Endodermal cell (in vitro differentiated cells): ENCODE data around the gene GRM7. TPM values are rescaled to one million over a fixed set of nuclear protein-coding genes. Genes with fewer than 3 reads are reported as not detected.

Experiments used
- DNase-seq: peaks from one replicate; pipeline ENCODE4 v3.0.0-alpha.2; 2017
- H3K27ac ChIP-seq: 2 replicates; pipeline ENCODE4 v1.5.1; 2013; ENCODE audit warnings: mild to moderate bottlenecking, low read depth, low read length, moderate library complexity
- H3K27me3 ChIP-seq: 2 replicates; pipeline ENCODE4 v1.6.1; 2013; ENCODE audit warnings: mild to moderate bottlenecking, low read length, moderate library complexity; ENCODE audit not compliant: insufficient read depth, control insufficient read depth, poor library complexity, severe bottlenecking
- H3K36me3 ChIP-seq: 2 replicates; pipeline ENCODE4 v1.7.0; 2013; ENCODE audit warnings: mild to moderate bottlenecking, low read length, moderate library complexity; ENCODE audit not compliant: control insufficient read depth, insufficient read depth
- H3K4me1 ChIP-seq: one replicate; pipeline ENCODE4 v1.7.0; 2013; ENCODE audit warnings: low read length; ENCODE audit not compliant: control insufficient read depth, insufficient read depth
- H3K4me3 ChIP-seq: 2 replicates; pipeline ENCODE4 v1.5.1; 2013; ENCODE audit warnings: mild to moderate bottlenecking, low read length, moderate library complexity
- H3K9ac ChIP-seq: 2 replicates; pipeline ENCODE4 v1.6.1; 2013; ENCODE audit warnings: mild to moderate bottlenecking, low read length, moderate library complexity; ENCODE audit not compliant: poor library complexity, severe bottlenecking; ENCODE audit errors: extremely low read depth
- H3K9me3 ChIP-seq: 2 replicates; pipeline ENCODE4 v1.6.1; 2013; ENCODE audit warnings: mild to moderate bottlenecking, low read length, moderate library complexity; ENCODE audit not compliant: control insufficient read depth
- H3K27ac Mint-ChIP-seq: 2 replicates; pipeline ENCODE4 v1.8.0; 2020; ENCODE audit warnings: mixed read lengths
- H3K27me3 Mint-ChIP-seq: 2 replicates; pipeline ENCODE4 v1.8.0; 2021; ENCODE audit warnings: mild to moderate bottlenecking, mixed read lengths; ENCODE audit not compliant: insufficient read depth
- H3K36me3 Mint-ChIP-seq: 2 replicates; pipeline ENCODE4 v1.8.0; 2020; ENCODE audit warnings: low read depth, mixed read lengths
- H3K4me1 Mint-ChIP-seq: 2 replicates; pipeline ENCODE4 v1.8.0; 2020; ENCODE audit warnings: mixed read lengths
- H3K4me3 Mint-ChIP-seq: 2 replicates; pipeline ENCODE4 v1.8.0; 2020; ENCODE audit warnings: mild to moderate bottlenecking, moderate library complexity, mixed read lengths
- H3K9me3 Mint-ChIP-seq: 2 replicates; pipeline ENCODE4 v1.8.0; 2020; ENCODE audit warnings: mild to moderate bottlenecking, mixed read lengths
- WGBS, 2 experiments: methylation state at CpG; one replicate each; pipeline versions ENCODE4 v1.1.5 to v1.1.7; 2013; ENCODE audit warnings: missing lambda C conversion rate in 2 of 2, mixed read lengths in 1 of 2; ENCODE audit not compliant: insufficient coverage in 1 of 2, insufficient read length in 1 of 2; 5-methylcytosine and 5-hydroxymethylcytosine counted together
- total RNA-seq, 2 donors: library from RNA; stranded (reverse); fragmentation: NEBNext Ultra II Directional in 1 of 2; extraction: Animal tissue kit (Norgen Biotek cat#: 25700) in 1 of 2; gene quantifications; 2 replicates in 1 of 2; 3 replicates in 1 of 2; pipeline ENCODE4 v1.2.1, GENCODE V29; 2021
- TF ChIP-seq, protein P1 (sequence below): fragments of 200-600 bp; sonication (generic); conservative IDR thresholded peaks from 2 replicates; pipeline ENCODE4 v1.5.0; 2021; ENCODE audit warnings: antibody characterized with exemption, mild to moderate bottlenecking

GRM7 gene
- total RNA-seq, 2 donors from 2014 or later, result 0.11 to 0.73 TPM

DNA sequence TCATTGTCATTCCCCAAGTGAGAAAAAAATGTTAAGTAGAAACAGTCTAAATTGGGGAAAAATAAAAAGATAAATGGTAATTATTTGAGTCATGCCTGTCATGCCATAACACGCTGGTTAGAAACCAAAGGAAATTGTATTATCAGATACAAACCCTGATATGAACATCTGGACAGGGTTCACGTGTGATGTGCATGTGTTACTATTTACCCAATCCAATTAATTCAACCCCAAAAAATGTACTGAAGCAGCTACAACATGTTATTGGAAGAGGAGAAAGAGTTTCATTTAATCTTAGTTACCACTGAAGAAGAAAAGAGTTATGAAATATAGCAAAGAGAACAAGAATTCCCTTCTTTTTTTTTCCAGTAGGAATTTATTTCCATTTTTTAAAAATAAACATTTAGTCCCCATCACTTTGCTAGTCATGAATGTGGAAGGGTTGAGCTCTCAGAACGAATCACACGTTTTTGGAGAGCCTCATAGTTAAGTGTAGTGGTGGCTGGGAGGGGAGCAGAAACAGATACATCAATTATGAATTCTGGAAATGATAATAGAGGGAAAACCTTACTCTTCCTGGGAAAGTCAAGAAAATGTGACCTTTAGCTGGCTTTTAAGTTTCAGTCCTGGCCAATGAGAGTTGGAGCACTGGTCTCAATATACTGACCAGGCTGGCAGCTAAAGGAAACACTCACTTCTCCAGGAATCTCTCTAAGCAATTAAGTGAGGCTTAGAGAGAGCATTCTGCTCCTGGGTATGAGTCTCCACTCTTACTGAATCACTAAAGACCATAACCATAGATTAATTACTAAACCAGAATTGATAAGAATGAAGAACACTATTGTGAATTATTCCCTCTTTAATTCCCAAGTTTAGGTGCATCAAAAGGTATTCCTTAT lies 796.5 kb downstream of the GRM7 start:
- no peaks in the 10 kb centered on the region for H3K4me1 ChIP-seq
- peaks cover 6% of the 10 kb centered on the region for H3K9me3 ChIP-seq
- peaks cover 3% of the 10 kb centered on the region for H3K4me1 Mint-ChIP-seq
- no peaks in the 10 kb centered on the region for H3K36me3 Mint-ChIP-seq
- 92 to 97% methylated on average over 2 to 4 of the region's 4 CpGs for WGBS, 2 experiments
- TF ChIP-seq, protein P1, sequence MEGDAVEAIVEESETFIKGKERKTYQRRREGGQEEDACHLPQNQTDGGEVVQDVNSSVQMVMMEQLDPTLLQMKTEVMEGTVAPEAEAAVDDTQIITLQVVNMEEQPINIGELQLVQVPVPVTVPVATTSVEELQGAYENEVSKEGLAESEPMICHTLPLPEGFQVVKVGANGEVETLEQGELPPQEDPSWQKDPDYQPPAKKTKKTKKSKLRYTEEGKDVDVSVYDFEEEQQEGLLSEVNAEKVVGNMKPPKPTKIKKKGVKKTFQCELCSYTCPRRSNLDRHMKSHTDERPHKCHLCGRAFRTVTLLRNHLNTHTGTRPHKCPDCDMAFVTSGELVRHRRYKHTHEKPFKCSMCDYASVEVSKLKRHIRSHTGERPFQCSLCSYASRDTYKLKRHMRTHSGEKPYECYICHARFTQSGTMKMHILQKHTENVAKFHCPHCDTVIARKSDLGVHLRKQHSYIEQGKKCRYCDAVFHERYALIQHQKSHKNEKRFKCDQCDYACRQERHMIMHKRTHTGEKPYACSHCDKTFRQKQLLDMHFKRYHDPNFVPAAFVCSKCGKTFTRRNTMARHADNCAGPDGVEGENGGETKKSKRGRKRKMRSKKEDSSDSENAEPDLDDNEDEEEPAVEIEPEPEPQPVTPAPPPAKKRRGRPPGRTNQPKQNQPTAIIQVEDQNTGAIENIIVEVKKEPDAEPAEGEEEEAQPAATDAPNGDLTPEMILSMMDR, result no peak
- H3K27ac Mint-ChIP-seq, result no peak overlapping the region
- H3K9ac ChIP-seq, result no peak overlapping the region
- DNase-seq, result no peak
- no peaks in the 10 kb centered on the region for H3K27me3 Mint-ChIP-seq
- H3K27ac ChIP-seq, result no peak overlapping the region
- H3K36me3 ChIP-seq, result no peaks in the 10 kb centered on the region
- H3K4me3 ChIP-seq, result no peak overlapping the region
- H3K27me3 ChIP-seq, result no peaks in the 10 kb centered on the region
- peaks cover 8% of the 10 kb centered on the region for H3K9me3 Mint-ChIP-seq
- H3K4me3 Mint-ChIP-seq, result no peak overlapping the region

DNA sequence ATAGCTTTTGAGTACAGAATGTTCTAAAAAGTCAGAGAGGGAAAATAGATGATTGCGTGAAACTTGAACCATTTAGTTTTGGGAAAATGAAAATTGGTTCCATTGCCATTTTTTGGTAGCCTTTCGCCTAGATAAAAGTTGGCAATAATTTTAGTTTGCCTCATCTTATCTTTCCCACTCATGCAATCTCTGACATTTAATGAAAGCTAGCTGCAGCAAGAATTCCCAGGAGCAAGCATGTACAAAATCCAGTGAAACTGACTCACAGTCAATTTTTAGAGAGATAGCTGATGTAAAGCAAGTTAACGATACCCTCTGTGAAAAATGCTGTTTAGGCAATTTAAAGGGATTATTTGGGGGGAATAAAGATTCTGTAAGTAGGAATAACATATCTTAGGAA lies 797.4 kb downstream of the GRM7 start:
- no peak overlapping the region for H3K27ac ChIP-seq
- peaks cover 3% of the 10 kb centered on the region for H3K4me1 Mint-ChIP-seq
- WGBS, 2 experiments, result 84 to 100% methylated on average over 2 to 3 of the region's 3 CpGs
- H3K27ac Mint-ChIP-seq, result no peak overlapping the region
- TF ChIP-seq, protein P1, result no peak
- no peak overlapping the region for H3K4me3 Mint-ChIP-seq
- no peaks in the 10 kb centered on the region for H3K36me3 ChIP-seq
- peaks cover 5% of the 10 kb centered on the region for H3K9me3 ChIP-seq
- H3K27me3 ChIP-seq, result no peaks in the 10 kb centered on the region
- no peaks in the 10 kb centered on the region for H3K4me1 ChIP-seq
- H3K4me3 ChIP-seq, result no peak overlapping the region
- H3K27me3 Mint-ChIP-seq, result no peaks in the 10 kb centered on the region
- no peak overlapping the region for H3K9ac ChIP-seq
- peaks cover 8% of the 10 kb centered on the region for H3K9me3 Mint-ChIP-seq
- DNase-seq, result no peak
- H3K36me3 Mint-ChIP-seq, result no peaks in the 10 kb centered on the region

DNA sequence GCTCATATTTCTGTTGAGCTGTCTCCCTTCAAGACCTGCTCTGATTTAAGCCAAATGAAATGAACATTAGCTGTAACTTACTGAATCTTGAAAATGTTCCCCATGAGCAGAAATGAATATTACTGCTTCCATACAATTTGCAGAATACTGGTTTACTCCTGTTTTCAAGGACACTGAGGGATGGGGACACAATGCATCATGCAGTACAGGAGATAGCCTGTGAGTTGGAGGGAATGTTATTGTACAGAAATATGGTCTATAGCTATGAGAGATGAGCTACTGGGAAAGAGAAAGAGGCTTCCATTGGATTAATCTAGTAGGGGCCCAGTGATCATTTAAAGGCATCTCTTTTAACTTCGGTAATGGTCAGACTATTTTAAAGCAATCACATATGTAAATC lies 798.2 kb downstream of the GRM7 start:
- H3K4me3 Mint-ChIP-seq, result no peak overlapping the region
- H3K4me1 Mint-ChIP-seq, result peaks cover 3% of the 10 kb centered on the region
- no peak for DNase-seq
- H3K9me3 ChIP-seq, result no peaks in the 10 kb centered on the region
- no peaks in the 10 kb centered on the region for H3K4me1 ChIP-seq
- H3K9ac ChIP-seq, result no peak overlapping the region
- WGBS, 2 experiments, result 100% methylated on average over 1 of the region's 1 CpG; no CpG with 5 or more reads in 1 of the 2 experiments
- no peaks in the 10 kb centered on the region for H3K36me3 ChIP-seq
- no peak overlapping the region for H3K4me3 ChIP-seq
- no peak overlapping the region for H3K27ac ChIP-seq
- no peaks in the 10 kb centered on the region for H3K27me3 Mint-ChIP-seq
- no peak overlapping the region for H3K27ac Mint-ChIP-seq
- H3K27me3 ChIP-seq, result no peaks in the 10 kb centered on the region
- peaks cover 6% of the 10 kb centered on the region for H3K9me3 Mint-ChIP-seq
- H3K36me3 Mint-ChIP-seq, result no peaks in the 10 kb centered on the region
- TF ChIP-seq, protein P1, result no peak
